ENCODE measurements around the gene PLXNB2.

PLXNB2 gene

DNA sequence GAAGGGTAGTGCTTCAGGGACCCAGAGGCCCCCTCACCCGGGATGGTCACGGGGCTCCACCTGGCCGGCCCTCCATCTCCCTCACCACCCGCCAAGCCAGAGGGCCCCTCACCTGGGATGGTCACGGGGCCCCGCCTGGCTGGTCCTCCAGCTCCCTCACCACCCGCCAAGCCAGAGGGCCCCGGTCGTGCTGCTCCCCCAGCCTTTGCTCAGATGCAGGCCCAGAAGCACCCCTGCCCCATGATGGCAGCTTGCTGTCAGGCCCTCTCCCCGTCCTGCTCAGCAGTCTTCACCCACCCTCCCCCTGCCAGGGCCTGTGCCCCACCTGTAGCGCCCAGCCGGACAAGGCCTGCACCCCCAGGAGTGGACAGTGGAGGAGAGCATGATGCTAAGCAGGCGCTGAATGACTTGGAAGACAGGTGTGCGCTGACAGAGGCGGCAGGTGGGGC lies 12.1 kb upstream of the PLXNB2 start:
- no peaks in the 10 kb centered on the region for H3K9me3 ChIP-seq (ENCODE audit: severe bottlenecking)
- TF ChIP-seq CTCF (IDR thresholded peaks at IDR 0.05; ENCODE audit: poor library complexity, severe bottlenecking) = no peak
- no peak overlapping the region for H3K4me3 ChIP-seq (ENCODE audit: severe bottlenecking)
- DNase-seq (ENCODE audit: low spot score) = peak; percentile 60
- no peaks in the 10 kb centered on the region for H3K36me3 ChIP-seq (ENCODE audit: low read depth)
- H3K27me3 ChIP-seq (ENCODE audit: insufficient read depth, poor library complexity, severe bottlenecking) = no peaks in the 10 kb centered on the region
- H3K4me1 ChIP-seq (ENCODE audit: insufficient read depth, poor library complexity, severe bottlenecking) = peaks cover 2% of the 10 kb centered on the region
- H3K27ac ChIP-seq (ENCODE audit: poor library complexity, severe bottlenecking) = no peak overlapping the region
- no peak for ATAC-seq (ENCODE audit: low read depth)

GRCh38 chr22:50318698-50319411 lies 11.4 kb upstream of the PLXNB2 start:
- no peak overlapping the region for H3K27ac ChIP-seq (ENCODE audit: poor library complexity, severe bottlenecking)

DNA sequence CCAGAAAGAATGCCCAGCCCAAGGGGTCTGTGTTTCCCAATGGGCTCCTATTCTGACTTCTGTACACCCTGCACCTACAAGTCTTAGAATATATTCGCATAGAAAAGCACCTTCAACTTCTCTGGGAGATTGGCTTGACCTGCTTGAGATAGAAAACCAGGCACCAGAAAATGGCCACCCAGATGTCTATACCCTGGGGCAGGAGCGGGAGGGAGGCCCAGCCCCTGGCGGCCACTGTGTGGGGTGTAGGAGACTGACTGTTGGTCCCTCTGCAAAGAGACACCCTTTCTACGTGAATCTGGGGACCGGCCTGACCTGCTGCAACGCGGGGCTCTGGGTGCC lies 10.9 kb upstream of the PLXNB2 start:
- no peak for DNase-seq (ENCODE audit: low spot score)
- Histone ChIP-seq H3K36me3 (ENCODE audit: low read depth) (no peaks in the 10 kb centered on the region), H3K4me1 (ENCODE audit: insufficient read depth, poor library complexity, severe bottlenecking) (peaks cover 10% of the 10 kb centered on the region), H3K27me3 (ENCODE audit: insufficient read depth, poor library complexity, severe bottlenecking) (no peaks in the 10 kb centered on the region), H3K27ac (ENCODE audit: poor library complexity, severe bottlenecking) (no peak overlapping the region), H3K9me3 (ENCODE audit: severe bottlenecking) (no peaks in the 10 kb centered on the region), H3K4me3 (ENCODE audit: severe bottlenecking) (no peak overlapping the region)
- ATAC-seq (ENCODE audit: low read depth) = no peak
- no peak for TF ChIP-seq CTCF (IDR thresholded peaks at IDR 0.05; ENCODE audit: poor library complexity, severe bottlenecking)

More at GRCh38 chr22:50318698-50319411, 11.4 kb upstream of the PLXNB2 start:
- ATAC-seq (ENCODE audit: low read depth) = no peak
- peaks cover 9% of the 10 kb centered on the region for H3K4me1 ChIP-seq (ENCODE audit: insufficient read depth, poor library complexity, severe bottlenecking)
- peak; percentile 60 for DNase-seq (ENCODE audit: low spot score)
- H3K9me3 ChIP-seq (ENCODE audit: severe bottlenecking) = no peaks in the 10 kb centered on the region
- H3K4me3 ChIP-seq (ENCODE audit: severe bottlenecking) = no peak overlapping the region
- no peaks in the 10 kb centered on the region for H3K36me3 ChIP-seq (ENCODE audit: low read depth)
- no peak for TF ChIP-seq CTCF (IDR thresholded peaks at IDR 0.05; ENCODE audit: poor library complexity, severe bottlenecking)
- H3K27me3 ChIP-seq (ENCODE audit: insufficient read depth, poor library complexity, severe bottlenecking) = no peaks in the 10 kb centered on the region

- Histone ChIP-seq H3K9me3 (ENCODE audit: severe bottlenecking) (no peaks in the 10 kb centered on the region), H3K36me3 (ENCODE audit: low read depth) (no peaks in the 10 kb centered on the region), H3K27me3 (ENCODE audit: insufficient read depth, poor library complexity, severe bottlenecking) (no peaks in the 10 kb centered on the region), H3K4me3 (ENCODE audit: severe bottlenecking) (no peak overlapping the region), H3K4me1 (ENCODE audit: insufficient read depth, poor library complexity, severe bottlenecking) (peaks cover 10% of the 10 kb centered on the region), H3K27ac (ENCODE audit: poor library complexity, severe bottlenecking) (no peak overlapping the region)
- no peak for DNase-seq (ENCODE audit: low spot score)
- ATAC-seq (ENCODE audit: low read depth) = no peak
- no peak for TF ChIP-seq CTCF (IDR thresholded peaks at IDR 0.05; ENCODE audit: poor library complexity, severe bottlenecking)
Measured at GRCh38 chr22:50317674-50318073, 10.2 kb upstream of the PLXNB2 start.

GRCh38 chr22:50317178-50317577 lies 9.7 kb upstream of the PLXNB2 start:
- no peak for TF ChIP-seq CTCF (IDR thresholded peaks at IDR 0.05; ENCODE audit: poor library complexity, severe bottlenecking)
- no peaks in the 10 kb centered on the region for H3K36me3 ChIP-seq (ENCODE audit: low read depth)
- ATAC-seq (ENCODE audit: low read depth) = peak; percentile 33; the same call in 2 of the 3 replicates
- DNase-seq (ENCODE audit: low spot score) = peak; percentile 64
- H3K4me1 ChIP-seq (ENCODE audit: insufficient read depth, poor library complexity, severe bottlenecking) = peaks cover 10% of the 10 kb centered on the region
- no peaks in the 10 kb centered on the region for H3K9me3 ChIP-seq (ENCODE audit: severe bottlenecking)
- no peak overlapping the region for H3K4me3 ChIP-seq (ENCODE audit: severe bottlenecking)
- no peak overlapping the region for H3K27ac ChIP-seq (ENCODE audit: poor library complexity, severe bottlenecking)
- no peaks in the 10 kb centered on the region for H3K27me3 ChIP-seq (ENCODE audit: insufficient read depth, poor library complexity, severe bottlenecking)
